HG03442 (cell line): ENCODE data around the gene CPVL.
"Not testable (repeated sequence)": the region's sequence is repeated elsewhere in the genome, so short reads cannot be mapped to it uniquely, and the experiment has no call there.

Experiments used
- ATAC-seq: cut with Tn5 transposase; IDR thresholded peaks from one replicate; pipeline ENCODE4 v1.9.1; 2021; ENCODE audit warnings: mild to moderate bottlenecking, moderate library complexity; ENCODE audit not compliant: unreplicated experiment

Gene CPVL

DNA sequence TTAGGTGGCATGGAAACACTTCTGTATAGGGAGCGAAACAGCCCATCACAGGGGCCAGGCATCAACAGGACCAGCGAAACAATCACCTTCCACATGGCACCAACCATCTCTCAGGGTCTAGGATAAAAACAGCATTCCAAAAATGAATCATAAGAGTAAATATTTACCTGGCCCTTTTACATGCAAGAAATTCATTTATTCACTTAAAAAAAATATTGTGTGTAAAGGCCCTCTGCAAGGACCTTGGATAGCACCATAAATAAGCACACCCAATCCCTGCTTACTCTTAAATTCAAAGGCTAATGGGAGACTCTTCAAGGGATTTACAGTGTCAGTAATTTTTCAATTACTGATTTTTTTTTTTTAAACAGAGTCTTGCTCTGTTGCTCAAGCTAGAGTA is 25.4 kb downstream of the CPVL start:
- ATAC-seq, result no peak

DNA sequence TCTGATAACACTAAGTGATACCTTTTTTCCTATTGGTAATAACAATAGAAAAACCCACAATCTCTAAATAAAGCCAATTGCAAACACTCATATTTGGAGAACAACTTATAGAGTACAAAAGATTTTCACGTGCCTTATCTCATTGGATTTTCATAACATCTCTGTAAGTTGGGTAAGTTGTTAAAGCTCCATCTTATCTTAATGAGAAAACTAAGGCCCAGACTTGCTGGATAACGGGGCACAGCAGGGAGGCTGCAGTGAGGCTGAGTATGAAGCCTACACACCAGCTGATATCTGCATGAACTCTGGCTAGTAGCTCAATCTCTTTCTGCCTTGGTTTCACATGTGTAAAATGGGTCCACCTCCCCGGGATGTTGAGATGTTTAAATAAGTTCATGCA is 26.8 kb downstream of the CPVL start:
- ATAC-seq, result no peak

DNA sequence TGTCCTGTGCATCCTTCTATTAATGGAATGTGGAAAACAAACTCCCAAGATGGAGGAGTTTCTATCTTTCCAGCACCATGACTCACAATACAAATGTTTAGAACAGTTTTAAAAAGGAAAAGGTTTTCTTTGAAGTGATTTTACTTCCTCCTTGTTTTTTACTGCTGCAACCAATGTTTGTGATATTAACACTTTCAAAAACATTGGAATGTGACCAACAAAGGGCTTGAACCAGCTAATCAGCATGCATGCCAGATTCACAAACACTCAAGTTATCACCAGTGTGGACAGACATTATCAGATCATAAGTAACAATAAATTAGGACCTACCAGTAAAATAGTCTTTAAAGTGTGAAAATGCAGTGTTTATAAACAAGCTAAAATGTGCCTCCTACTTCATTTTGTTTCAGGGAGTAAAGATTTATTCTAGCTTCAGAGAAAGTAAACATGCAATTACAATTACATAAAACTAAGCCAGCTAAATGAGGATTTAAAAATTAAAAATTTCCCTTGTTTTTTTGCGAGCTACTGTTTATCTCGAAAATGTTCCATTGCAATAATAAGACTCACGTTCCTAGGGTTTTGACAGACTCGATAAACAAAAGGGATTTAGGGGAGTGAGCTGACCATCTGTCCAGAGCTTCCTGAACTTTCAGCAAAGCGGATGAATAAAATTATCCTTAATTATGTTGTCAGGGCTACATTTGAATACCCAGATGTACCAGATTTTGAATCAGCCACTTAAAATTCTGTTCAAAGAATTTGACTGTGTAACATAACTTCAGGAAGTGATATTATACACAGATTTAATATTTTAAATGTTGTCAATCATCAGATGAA is 29.8 kb downstream of the CPVL start:
- ATAC-seq, result no peak

DNA sequence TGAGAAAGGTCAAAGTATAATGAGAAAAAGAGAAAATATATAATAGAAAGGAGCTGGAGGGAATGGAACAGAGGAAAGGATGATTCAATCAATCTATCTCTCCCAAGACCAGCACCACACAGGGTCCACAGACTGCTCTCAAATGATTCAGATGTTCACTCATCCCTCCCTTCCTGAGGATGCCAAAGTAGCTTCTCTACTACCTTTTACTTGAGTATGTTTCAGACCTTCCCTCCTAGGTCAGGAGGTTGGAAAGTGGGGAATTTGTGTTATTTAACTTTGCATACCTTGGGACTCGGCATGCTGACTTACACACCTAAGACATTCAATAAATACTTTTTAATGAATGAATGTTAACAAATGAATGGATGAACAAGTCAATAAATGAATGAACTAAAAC is 30.6 kb downstream of the CPVL start:
- no peak for ATAC-seq

DNA sequence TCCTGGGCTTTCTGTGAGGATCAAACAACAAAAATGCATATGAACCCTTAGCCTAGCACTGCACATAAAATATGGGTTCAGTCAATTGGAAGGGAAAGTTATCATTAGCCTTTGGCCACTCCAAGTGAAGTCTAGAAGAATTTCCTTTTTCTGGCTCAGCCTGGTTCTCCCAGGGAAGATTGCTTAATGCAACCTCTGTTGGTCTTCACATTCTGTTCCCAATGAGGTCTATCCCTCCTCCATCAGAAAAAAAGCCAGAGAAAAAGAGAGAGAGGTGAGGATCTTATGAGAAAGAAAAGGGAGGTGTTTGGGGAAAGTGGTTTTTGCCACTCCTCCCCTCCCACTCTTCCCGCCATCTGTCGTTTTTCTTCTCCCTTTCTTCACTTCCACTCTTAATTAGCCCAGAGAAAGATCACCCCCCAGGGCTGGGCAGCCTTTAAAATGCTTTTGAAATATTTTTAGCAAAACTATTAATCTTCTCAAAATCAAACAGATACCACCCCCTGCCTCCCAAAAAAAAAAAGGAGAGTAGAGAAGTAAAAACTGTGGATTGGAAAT is 31.1 kb downstream of the CPVL start:
- no peak for ATAC-seq

DNA sequence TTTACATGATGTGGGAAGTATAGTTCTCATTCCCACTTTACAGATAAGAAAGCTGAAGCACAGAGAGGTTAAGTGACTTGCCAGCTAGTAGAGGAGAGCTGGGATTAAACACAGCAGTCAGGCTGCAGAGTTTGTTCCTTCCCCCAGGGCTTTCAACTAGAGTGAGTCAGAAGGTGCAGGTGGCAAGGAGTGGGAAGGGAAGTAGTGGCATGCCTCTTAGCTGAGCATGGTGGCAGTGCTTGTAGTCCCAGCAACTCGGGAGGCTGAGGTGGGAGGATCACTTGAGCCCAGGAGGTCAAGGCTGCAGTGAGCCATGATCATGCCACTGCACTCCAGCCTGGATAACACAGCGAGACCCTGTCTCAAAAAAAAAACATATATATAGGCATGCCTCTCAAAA is 32.1 kb downstream of the CPVL start:
- ATAC-seq, result not testable (repeated sequence)

DNA sequence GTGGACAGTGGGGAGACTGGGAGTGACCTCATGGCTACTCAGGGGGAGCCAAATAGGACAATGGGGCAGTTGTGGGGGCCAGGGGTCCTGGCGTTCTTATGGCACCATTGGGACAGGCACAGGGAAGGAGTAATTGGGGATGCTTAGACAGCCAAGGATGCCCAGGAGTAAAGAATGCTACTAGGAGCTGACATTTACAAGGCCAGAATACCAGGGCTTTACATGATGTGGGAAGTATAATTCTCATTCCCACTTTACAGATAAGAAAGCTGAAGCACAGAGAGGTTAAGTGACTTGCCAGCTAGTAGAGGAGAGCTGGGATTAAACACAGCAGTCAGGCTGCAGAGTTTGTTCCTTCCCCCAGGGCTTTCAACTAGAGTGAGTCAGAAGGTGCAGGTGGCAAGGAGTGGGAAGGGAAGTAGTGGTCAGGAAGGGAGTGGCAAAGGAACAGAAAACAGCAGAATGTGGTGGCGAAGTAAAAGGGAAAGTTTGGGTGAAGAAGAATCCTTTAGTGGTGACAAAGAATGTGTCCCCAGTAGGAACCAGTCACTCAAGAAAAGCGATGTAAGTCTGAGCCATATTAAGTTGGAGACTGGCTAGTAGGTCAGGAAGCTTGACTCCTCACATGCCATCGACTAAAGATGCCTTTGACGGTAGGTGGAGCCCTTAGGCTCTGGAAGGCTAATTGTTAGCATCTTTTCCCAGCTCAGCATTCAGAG is 32.8 kb downstream of the CPVL start:
- no peak for ATAC-seq

DNA sequence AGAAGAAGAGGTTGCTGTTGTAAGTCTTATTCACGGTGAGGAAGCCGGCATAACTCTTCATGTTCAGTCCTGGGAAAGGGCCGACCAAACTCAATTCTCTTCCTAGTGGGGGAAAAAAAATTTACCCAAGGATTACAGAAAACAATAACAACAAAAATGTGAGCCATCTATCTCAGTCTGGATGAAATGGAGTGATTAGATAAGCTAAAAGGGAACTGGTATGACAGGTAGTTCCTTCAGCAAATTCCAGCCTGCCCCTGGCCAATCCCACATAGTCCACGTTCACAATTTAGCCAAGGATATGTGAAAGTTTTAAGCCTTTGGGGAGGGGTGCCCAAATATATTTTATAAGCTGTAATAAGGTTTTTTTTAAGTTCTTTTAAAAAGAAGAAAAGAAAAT is 33.6 kb downstream of the CPVL start:
- ATAC-seq, result no peak

DNA sequence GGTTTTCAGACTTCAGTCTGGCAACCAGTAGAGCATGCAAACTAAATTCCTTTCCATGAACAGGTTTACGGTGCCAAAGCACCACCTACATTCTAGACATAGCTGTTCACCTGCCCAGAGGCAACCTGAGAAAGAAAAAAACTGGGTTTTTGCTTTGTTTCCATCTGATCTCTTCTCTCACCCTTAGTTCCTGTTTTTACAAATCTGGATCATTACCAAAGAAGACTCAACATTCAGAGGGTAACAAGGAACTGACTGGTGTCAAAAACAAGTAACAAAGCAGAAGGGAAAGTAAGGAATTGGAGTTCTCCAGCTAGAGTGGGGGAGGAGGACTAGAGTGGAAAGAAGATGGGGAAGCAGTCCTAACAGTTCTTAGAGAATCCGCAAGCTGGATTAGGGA is 36.4 kb downstream of the CPVL start:
- ATAC-seq, result no peak

DNA sequence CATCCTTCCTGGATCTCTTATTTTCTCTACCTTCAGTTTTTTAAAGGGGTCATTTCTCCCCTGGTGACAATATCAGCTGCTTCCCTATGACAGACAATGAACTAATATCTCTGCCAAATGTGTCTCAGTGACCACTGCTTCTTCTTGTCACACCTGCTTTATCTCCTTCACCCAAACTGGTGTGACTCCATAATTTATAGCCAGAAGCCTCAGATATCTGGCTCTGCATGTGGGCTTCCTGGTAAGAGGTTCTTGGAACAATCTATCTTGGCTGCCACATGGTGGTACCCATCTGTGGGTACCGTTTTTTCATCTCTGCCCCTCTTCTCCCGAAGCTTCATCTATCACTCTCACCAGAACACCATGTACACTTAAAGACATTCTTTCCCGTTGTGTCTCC is 37.0 kb downstream of the CPVL start:
- no peak for ATAC-seq

DNA sequence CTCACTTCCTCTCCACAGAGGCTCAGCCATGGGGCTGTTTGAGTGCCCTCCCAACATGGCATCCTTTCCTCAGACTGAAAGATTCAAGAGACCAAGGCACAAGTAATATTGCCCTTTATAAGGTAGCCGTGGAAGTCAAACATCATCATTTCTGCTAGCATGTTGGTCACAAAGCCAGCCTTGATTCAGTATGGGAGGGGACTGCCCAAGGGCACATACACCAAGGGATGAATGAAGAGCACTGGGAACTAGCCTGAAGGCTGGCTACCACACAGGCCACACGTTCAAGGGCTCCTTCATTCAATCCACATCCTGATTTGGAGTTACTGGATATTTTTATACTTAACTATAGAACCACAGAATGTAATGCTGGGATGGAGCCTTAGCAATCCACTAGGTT is 39.3 kb downstream of the CPVL start:
- no peak for ATAC-seq

DNA sequence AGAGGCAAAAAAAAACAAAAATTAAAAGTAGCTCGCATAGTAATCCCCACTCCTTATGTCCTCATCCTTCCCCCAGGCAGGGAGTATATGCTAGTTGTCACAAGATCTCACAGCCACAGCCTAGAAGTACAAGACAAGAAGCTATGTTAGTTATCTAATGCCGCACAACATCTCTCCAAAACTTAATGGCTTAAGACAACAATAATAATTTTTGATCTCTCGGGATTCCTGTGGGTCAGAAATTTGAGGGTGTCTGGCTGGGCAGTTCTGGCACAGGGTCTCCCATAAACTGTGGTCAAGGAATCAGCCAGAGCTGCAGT is 39.7 kb downstream of the CPVL start:
- ATAC-seq, result no peak

DNA sequence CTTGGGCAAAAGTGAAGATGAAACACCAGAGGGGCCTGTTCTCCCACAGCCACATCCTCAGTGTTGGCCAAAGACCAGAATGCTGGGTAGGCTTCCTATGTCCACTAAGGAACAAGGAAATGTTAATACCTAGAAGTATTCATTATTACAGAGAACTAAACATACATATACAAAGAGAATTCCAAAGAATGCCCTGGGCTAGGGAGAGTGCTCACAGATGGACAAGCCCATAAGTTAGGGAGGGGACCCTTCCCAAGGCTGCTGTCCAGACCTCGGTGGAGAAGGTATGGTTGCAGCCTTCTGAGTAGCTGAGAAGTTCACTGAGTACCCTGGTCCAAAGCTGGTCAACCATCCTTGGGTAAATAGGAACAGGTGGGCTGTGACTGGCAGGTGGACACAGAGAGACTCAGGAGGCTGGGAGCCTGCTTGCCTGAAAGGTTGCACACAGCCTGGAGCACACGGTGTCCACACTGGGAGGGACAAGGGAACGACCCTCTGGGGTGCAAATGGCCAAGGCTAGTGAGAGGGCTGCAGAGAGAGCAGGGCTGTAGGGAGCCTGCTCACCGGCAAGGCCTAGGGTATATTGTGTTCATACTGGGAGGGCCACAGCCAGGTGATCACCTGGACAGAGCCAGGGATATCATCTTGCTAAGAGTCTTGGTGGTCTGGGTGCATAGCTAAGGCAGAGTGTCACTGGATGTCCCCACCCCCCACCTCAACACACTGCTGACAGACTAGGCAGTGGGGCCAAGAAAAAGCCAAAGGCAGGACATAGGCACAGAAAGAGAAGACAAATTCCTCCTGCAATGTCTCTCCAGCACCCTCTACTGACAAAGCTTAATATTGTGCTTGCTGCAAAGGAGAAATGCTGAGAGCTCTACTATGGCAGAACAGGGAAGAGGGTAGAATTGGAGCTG is 40.3 kb downstream of the CPVL start:
- no peak for ATAC-seq

DNA sequence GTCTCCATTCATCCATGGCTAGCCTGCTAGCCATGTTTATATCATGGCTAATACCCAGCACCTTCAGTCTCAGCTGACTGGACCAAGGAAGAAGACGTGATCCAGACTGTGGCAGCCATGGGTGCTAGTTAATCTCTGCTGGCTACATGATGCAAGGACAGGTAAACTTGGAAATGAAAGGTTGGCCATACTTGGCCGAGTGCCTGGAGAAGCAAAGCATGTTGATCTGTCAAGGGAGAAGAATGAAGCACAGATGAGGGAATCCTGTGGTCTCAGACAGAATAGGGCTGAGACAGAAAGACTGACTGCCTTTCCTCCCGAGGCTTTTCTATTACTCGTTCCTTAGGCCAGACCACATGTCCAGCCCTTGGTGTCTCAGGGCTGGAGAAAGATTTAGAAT is 41.1 kb downstream of the CPVL start:
- ATAC-seq, result no peak

DNA sequence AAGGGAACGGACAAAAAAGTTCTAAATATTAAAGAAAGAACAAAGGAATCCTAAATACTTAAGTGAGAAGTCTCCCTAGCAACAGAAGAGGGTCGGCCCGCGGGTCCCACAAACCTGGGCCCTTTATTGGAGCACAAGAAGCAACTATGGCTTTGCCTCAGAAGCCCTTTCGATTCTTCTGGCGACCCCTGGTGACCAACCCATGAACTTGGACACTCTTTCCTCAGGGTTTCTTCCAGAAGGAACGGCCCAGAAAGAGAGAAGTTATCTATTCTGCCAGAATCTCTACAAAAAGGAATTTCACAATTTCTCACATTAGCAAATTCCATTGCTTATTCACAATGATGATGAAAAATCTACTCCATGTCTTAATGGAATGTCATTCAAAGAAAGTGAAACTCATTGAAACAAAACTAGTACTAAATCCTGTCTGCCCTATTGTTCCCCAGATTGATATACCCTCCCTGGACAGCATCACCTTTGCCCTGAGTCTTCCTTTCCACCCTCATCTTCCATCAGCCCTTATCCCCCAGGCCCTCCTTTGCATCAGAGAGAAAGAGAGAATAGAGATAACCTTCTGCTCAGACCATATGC is 43.7 kb downstream of the CPVL start:
- ATAC-seq, result no peak

DNA sequence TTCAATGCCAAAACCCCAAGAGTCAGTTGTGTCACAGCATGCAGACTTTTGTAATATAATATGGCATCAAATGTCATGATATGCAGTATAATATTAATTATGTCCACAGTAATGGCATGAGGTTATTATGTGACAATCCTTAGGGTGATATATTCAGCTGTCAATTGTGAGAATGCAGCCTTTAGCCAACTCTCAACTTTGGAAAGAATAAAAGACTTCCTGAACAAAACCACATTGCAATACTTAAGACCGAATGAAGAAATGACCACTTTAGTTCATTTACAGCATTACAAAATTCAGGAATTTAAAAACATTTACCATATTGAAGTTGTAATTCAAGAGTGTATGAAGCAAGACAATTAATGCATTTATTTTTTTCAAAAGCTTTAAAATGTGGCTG is 45.4 kb downstream of the CPVL start:
- ATAC-seq, result no peak

DNA sequence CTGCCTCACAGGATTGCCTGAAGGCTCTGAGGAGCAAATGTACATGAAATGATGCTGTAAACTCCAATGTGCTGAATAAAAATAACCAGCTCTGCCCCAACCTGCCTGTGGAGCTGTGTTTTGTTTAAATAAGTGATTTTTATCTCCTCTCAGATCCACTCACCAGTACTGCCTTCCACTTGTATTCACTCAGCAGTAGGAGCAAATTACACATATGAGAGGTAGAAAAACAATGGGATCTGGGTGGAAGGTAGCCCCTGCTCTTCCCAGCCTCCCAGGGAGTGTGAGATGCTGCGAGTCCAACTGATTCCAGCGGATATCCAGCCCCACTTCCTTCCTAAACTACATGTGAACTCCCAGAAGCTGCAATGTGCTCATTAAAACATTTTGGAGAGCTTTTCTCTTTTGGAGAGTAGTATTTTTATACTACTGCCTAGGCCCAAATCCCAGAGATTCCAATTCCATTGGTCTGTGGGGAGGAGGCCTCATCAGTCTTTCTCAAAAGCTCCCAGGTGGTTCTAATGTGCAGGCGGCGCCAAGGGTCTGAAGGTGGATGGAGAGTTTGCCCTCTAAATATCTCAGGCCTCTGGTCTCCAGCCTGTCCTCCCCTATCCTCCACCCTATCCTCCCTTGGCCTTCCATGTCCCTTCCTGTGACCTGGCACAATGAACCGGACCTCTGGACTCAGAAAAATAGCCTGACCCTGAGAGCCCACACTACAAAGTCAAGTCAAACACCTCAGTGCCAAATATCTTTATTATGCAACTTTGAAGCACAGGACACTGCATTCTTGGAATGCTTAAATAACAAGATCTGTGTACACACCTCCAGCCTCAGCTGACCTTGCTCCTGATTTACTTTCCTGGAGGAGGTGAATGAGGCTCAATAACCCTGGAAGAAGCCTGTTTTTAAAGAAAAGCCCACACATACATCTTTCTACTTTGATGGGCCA is 46.2 kb downstream of the CPVL start:
- ATAC-seq, result no peak

DNA sequence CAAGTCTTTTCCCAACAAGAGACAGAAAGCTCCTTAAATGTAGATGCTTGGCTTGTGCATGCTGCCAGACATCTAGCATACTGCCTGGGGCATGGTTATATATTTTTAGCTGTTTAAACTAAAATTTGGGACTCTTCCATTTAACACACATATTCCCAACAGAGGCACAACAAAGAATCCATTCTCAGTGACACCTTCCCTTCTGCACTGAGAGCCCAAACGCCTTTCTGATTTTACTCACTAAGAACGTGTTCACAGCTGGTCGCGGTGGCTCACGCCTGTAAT is 49.9 kb downstream of the CPVL start:
- ATAC-seq, result no peak

DNA sequence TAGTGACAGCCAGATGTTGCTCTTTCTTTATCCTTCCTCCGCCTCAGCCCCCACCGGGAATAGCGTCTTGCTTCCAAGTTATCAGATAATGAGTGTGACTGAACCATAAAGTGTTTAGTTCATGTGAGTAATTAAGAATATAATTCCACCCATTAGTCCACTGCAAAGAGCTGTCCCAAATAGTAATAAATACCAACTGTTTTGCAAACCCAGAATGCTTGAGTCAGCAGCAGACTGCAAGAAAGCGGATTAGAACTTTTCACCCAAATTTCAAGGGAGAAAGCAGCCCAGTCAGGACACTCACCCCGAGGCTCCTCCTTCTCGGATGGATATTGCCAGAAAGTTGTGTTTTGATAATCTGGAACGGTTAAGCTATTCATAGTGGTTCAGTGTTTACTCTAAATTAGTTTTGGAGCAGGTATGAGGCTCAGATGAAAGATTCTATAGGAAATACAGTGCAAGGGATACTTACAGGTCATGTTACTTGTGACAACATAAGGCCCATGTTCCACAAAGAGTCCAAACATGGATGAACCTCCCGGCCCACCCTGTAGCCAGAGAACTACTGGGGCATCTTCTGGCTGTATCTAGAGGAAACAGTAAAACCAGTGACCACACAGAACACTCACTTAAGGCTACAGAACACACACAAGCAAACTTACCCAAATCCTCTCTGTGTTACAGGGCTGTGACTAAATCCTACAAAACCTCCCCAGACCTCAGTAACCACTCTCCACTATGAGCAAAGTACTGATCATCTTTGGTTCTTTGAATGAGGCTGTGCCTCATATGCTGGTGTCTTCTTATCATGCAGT is 50.5 kb downstream of the CPVL start:
- ATAC-seq, result no peak
